IMR-90 (cell line): ENCODE data around the gene LY86. TPM values are rescaled to one million over a fixed set of nuclear protein-coding genes. Genes with fewer than 3 reads are reported as not detected.

Source experiments
- ATAC-seq: fragments of 200-7000 bp; cut with Tn5 transposase; 2 replicates; pipeline ENCODE4 v1.9.1; 2020; ENCODE audit warnings: low read depth, mild to moderate bottlenecking, moderate library complexity
- BruUV-seq: library from RNA; stranded (reverse); fragments of 400-500 nt; replicated peaks from 2 replicates; lab custom pipeline; 2021; lab: Mats Ljungman, UMichigan
- CTCF ChIA-PET: fragments of 300-600 bp; formaldehyde crosslinking; extraction: SDS; loops from one replicate; lab custom pipeline; 2021; ENCODE audit warnings: antibody characterized with exemption; lab: Yijun Ruan, JAX
- POLR2A ChIA-PET: fragments of 300-600 bp; sonication (Branson Sonifier 250); formaldehyde crosslinking; loops from one replicate; lab custom pipeline; 2022; ENCODE audit warnings: antibody characterized with exemption; ENCODE audit not compliant: unreplicated experiment; lab: Charles Lee
- DNase-seq: peaks from one replicate; pipeline ENCODE4 v3.0.0; 2013
- H2AFZ ChIP-seq: replicated peaks from 2 replicates; pipeline ENCODE3; 2013; ENCODE audit warnings: low read length, mild to moderate bottlenecking; ENCODE audit not compliant: poor library complexity
- H2AK5ac ChIP-seq: 2 replicates; pipeline ENCODE4 v1.6.1; 2013; ENCODE audit warnings: low read depth, low read length, inconsistent platforms
- H2AK9ac ChIP-seq: replicated peaks from 2 replicates; pipeline ENCODE3; 2013; ENCODE audit warnings: mild to moderate bottlenecking, low read depth, low read length, moderate library complexity; ENCODE audit not compliant: poor library complexity
- H2BK120ac ChIP-seq: 2 replicates; pipeline ENCODE4 v1.6.1; 2013; ENCODE audit warnings: low read depth, low read length, inconsistent platforms
- H2BK15ac ChIP-seq: 3 replicates; pipeline ENCODE4 v1.6.1; 2013; ENCODE audit warnings: low read depth, low read length, inconsistent platforms
- H2BK20ac ChIP-seq: 2 replicates; pipeline ENCODE4 v1.6.1; 2013; ENCODE audit warnings: low read depth, mild to moderate bottlenecking, inconsistent platforms, low read length, moderate library complexity
- H2BK5ac ChIP-seq: 2 replicates; pipeline ENCODE4 v1.6.1; 2013; ENCODE audit warnings: mild to moderate bottlenecking, low read depth, low read length, inconsistent platforms; ENCODE audit not compliant: poor library complexity, severe bottlenecking
- H3K14ac ChIP-seq: replicated peaks from 2 replicates; pipeline ENCODE4 v1.6.1; 2013; ENCODE audit warnings: low read depth, low read length, inconsistent platforms
- H3K18ac ChIP-seq: 2 replicates; pipeline ENCODE4 v1.6.1; 2013; ENCODE audit warnings: low read depth, low read length, control low read depth
- H3K23ac ChIP-seq: 2 replicates; pipeline ENCODE4 v1.6.1; 2013; ENCODE audit warnings: low read depth, low read length, inconsistent platforms
- H3K27ac ChIP-seq: 2 replicates; pipeline ENCODE4 v1.5.1; 2013; ENCODE audit warnings: mild to moderate bottlenecking, control low read depth, low read length; ENCODE audit not compliant: insufficient read depth
- H3K27me3 ChIP-seq: 2 replicates; pipeline ENCODE4 v1.6.1; 2013; ENCODE audit warnings: low read length; ENCODE audit not compliant: control insufficient read depth, insufficient read depth
- H3K36me3 ChIP-seq: 2 replicates; pipeline ENCODE4 v1.6.1; 2013; ENCODE audit warnings: low read length, mixed read lengths; ENCODE audit not compliant: control insufficient read depth, insufficient read depth
- H3K4ac ChIP-seq: 2 replicates; pipeline ENCODE4 v1.6.1; 2013; ENCODE audit warnings: low read depth, low read length, inconsistent platforms
- H3K4me1 ChIP-seq: 2 replicates; pipeline ENCODE4 v1.6.1; 2013; ENCODE audit warnings: low read length, mixed read lengths; ENCODE audit not compliant: control insufficient read depth, insufficient read depth
- H3K4me2 ChIP-seq: 2 replicates; pipeline ENCODE4 v1.6.1; 2013; ENCODE audit warnings: low read depth, mild to moderate bottlenecking, control low read depth, low read length, moderate library complexity
- H3K4me3 ChIP-seq: 2 replicates; pipeline ENCODE4 v1.5.1; 2013; ENCODE audit warnings: low read depth, mild to moderate bottlenecking, control low read depth, low read length, moderate library complexity; ENCODE audit not compliant: insufficient read depth
- H3K56ac ChIP-seq: 2 replicates; pipeline ENCODE4 v1.6.1; 2013; ENCODE audit warnings: low read length, inconsistent platforms; ENCODE audit not compliant: insufficient read depth; ENCODE audit errors: extremely low read depth
- H3K79me1 ChIP-seq, 2 experiments: 2 replicates each; pipeline ENCODE4 v1.6.1; 2013; ENCODE audit warnings: low read length in 2 of 2, inconsistent platforms in 1 of 2, low read depth in 1 of 2
- H3K9ac ChIP-seq: 2 replicates; pipeline ENCODE4 v1.6.1; 2013; ENCODE audit warnings: low read depth, low read length, control low read depth
- H3K9me1 ChIP-seq: 2 replicates; pipeline ENCODE4 v1.6.1; 2013; ENCODE audit warnings: low read length, inconsistent platforms; ENCODE audit not compliant: insufficient read depth
- H3K9me3 ChIP-seq: 2 replicates; pipeline ENCODE4 v1.6.1; 2013; ENCODE audit warnings: low read length; ENCODE audit not compliant: control insufficient read depth, insufficient read depth
- H4K20me1 ChIP-seq: 2 replicates; pipeline ENCODE4 v1.6.1; 2013; ENCODE audit warnings: low read length, inconsistent platforms; ENCODE audit not compliant: insufficient read depth
- H4K5ac ChIP-seq: 2 replicates; pipeline ENCODE4 v1.6.1; 2013; ENCODE audit warnings: mild to moderate bottlenecking, low read depth, low read length, control low read depth
- H4K8ac ChIP-seq, 2 experiments: 2 replicates each; pipeline ENCODE4 v1.6.1; 2013; ENCODE audit warnings: low read depth in 2 of 2, low read length in 2 of 2, control low read depth in 1 of 2, inconsistent platforms in 1 of 2
- H4K91ac ChIP-seq: 2 replicates; pipeline ENCODE4 v1.6.1; 2013; ENCODE audit warnings: low read depth, low read length, inconsistent platforms; ENCODE audit not compliant: insufficient read depth
- BHLHE40 ChIP-seq: fragments of 150-350 bp; IDR thresholded peaks from 2 replicates; pipeline ENCODE4 v1.6.1; 2016; ENCODE audit warnings: mild to moderate bottlenecking, low read depth, low read length
- CEBPB ChIP-seq: IDR thresholded peaks from 2 replicates; pipeline ENCODE4 v1.6.1; 2012; ENCODE audit warnings: low read depth, low read length, improper control_type of control experiment
- CHD1 ChIP-seq: IDR thresholded peaks from 2 replicates; pipeline ENCODE4 v1.6.1; 2012; ENCODE audit warnings: low read depth, low read length, improper control_type of control experiment
- CTCF ChIP-seq: conservative IDR thresholded peaks from 2 replicates; pipeline ENCODE4 v1.5.1; 2012; ENCODE audit warnings: mild to moderate bottlenecking, low read depth, low read length, improper control_type of control experiment
- ELK1 ChIP-seq: fragments of 150-350 bp; IDR thresholded peaks from 2 replicates; pipeline ENCODE4 v1.6.1; 2016; ENCODE audit warnings: low read depth, mild to moderate bottlenecking, low read length, moderate library complexity, borderline replicate concordance
- FOS ChIP-seq: fragments of 150-350 bp; IDR thresholded peaks from 2 replicates; pipeline ENCODE4 v1.6.1; 2016; ENCODE audit warnings: low read depth, low read length
- MAFK ChIP-seq: IDR thresholded peaks from 2 replicates; pipeline ENCODE4 v1.6.1; 2012; ENCODE audit warnings: low read depth, low read length, improper control_type of control experiment
- MAZ ChIP-seq: IDR thresholded peaks from 2 replicates; pipeline ENCODE4 v1.6.1; 2012; ENCODE audit warnings: low read depth, mild to moderate bottlenecking, low read length, improper control_type of control experiment, moderate library complexity, borderline replicate concordance
- MXI1 ChIP-seq: IDR thresholded peaks from 2 replicates; pipeline ENCODE4 v1.6.1; 2012; ENCODE audit warnings: low read depth, mild to moderate bottlenecking, low read length, moderate library complexity, borderline replicate concordance
- NFE2L2 ChIP-seq: fragments of 150-350 bp; IDR thresholded peaks from 2 replicates; pipeline ENCODE4 v1.6.1; 2016; ENCODE audit warnings: low read depth, mild to moderate bottlenecking, low read length
- POLR2A ChIP-seq: IDR thresholded peaks from 2 replicates; pipeline ENCODE4 v1.6.1; 2012; ENCODE audit warnings: mild to moderate bottlenecking, low read depth, low read length
- RAD21 ChIP-seq: IDR thresholded peaks from 2 replicates; pipeline ENCODE4 v1.6.1; 2012; ENCODE audit warnings: low read length, improper control_type of control experiment
- RCOR1 ChIP-seq: IDR thresholded peaks from 2 replicates; pipeline ENCODE4 v1.6.1; 2012; ENCODE audit warnings: mild to moderate bottlenecking, low read length, improper control_type of control experiment; ENCODE audit not compliant: insufficient replicate concordance
- RFX5 ChIP-seq: IDR thresholded peaks from 2 replicates; pipeline ENCODE4 v1.8.0; 2012; ENCODE audit warnings: low read depth, mild to moderate bottlenecking, low read length, moderate library complexity
- SMC3 ChIP-seq: fragments of 150-350 bp; IDR thresholded peaks from 2 replicates; pipeline ENCODE4 v1.6.1; 2016; ENCODE audit warnings: low read depth, mild to moderate bottlenecking, antibody characterized with exemption, low read length, moderate library complexity
- USF2 ChIP-seq: fragments of 150-350 bp; IDR thresholded peaks from 2 replicates; pipeline ENCODE4 v1.6.1; 2017; ENCODE audit warnings: mild to moderate bottlenecking, antibody characterized with exemption, low read length, low read depth
- WGBS, 2 experiments: methylation state at CpG; one replicate each; pipeline versions ENCODE4 v1.1.5 to v1.1.7; 2013; ENCODE audit warnings: missing lambda C conversion rate in 2 of 2; ENCODE audit not compliant: insufficient read length in 1 of 2; ENCODE audit errors: extremely low coverage in 2 of 2; 5-methylcytosine and 5-hydroxymethylcytosine counted together
- dilution Hi-C: fragments of 300-500 bp; cut with HindIII; formaldehyde crosslinking; loops from one replicate; pipeline ENCODE4 v1.14.3; 2018; ENCODE audit warnings: low sequenced_read_pairs; ENCODE audit not compliant: unreplicated experiment
- in situ Hi-C: fragments of 300-500 bp; cut with MboI; formaldehyde crosslinking; loops from 3 replicates; pipeline ENCODE4 v1.14.3; 2019; ENCODE audit warnings: low sequenced_read_pairs, inconsistent platforms, mixed read lengths
- intact Hi-C: fragments of 100-400 bp; cut with micrococcal nuclease; formaldehyde crosslinking; loops from 2 replicates; pipeline ENCODE4 v1.10.0; 2022
- polyA plus RNA-seq, 3 experiments: library from polyadenylated mRNA; depleted of rRNA; stranded (reverse); fragments of >200 nt; gene quantifications; 2 replicates each; pipeline ENCODE4 v1.2.3, GENCODE V29; 2012; ENCODE audit warnings: low replicate concordance in 1 of 3
- total RNA-seq: library from RNA; depleted of rRNA; stranded (reverse); fragments of >200 nt; gene quantifications from 2 replicates; pipeline ENCODE4 v1.2.3, GENCODE V29; 2012

Gene LY86
- total and polyA plus RNA-seq, 2 of the 4 experiments (the other 2 are of a cell fraction), result not detected

- Histone ChIP-seq H4K5ac (no peak overlapping the region), H3K56ac (no peak overlapping the region), H3K4me3 (no peak overlapping the region), H3K4me1 (no peaks in the 10 kb centered on the region), H2BK120ac (no peak overlapping the region), H2AK5ac (no peak overlapping the region), H2AFZ (no peak overlapping the region), H2BK20ac (no peak overlapping the region), H4K8ac (no peak overlapping the region), H3K9me3 (no peaks in the 10 kb centered on the region), H3K4ac (no peak overlapping the region), H2BK15ac (no peak overlapping the region), H2BK5ac (no peak overlapping the region), H3K4me2 (no peak overlapping the region), H4K20me1 (no peaks in the 10 kb centered on the region), H3K9me1 (no peaks in the 10 kb centered on the region), H4K91ac (no peak overlapping the region), H3K23ac (no peak overlapping the region), H3K27ac (no peak overlapping the region), H3K14ac (no peak overlapping the region), H3K79me1 (no peaks in the 10 kb centered on the region), H3K18ac (no peak overlapping the region), H3K27me3 (no peaks in the 10 kb centered on the region), H3K36me3 (no peaks in the 10 kb centered on the region), H3K9ac (no peak overlapping the region), H2AK9ac (no peak overlapping the region)
- intact Hi-C loops, result no loop called here
- ATAC-seq, result no peak
- dilution Hi-C loops, result no loop called here
- DNase-seq, result no peak
- POLR2A ChIA-PET, result no interaction called here
- CTCF ChIA-PET, result no interaction called here
- in situ Hi-C loops, result no loop called here
- WGBS, 2 experiments, result 88% methylated on average over 3 of the region's 4 CpGs; no CpG with 5 or more reads in 1 of the 2 experiments
- BruUV-seq, result no TSS peak
- TF ChIP-seq CTCF, result no peak
- TF ChIP-seq USF2, result no peak
- no peak for TF ChIP-seq NFE2L2
- no peak for TF ChIP-seq ELK1
- TF ChIP-seq SMC3, result no peak
- TF ChIP-seq CEBPB, result no peak
- no peak for TF ChIP-seq POLR2A
- no peak for TF ChIP-seq RCOR1
- no peak for TF ChIP-seq MAZ
- no peak for TF ChIP-seq MXI1
- no peak for TF ChIP-seq FOS
- TF ChIP-seq RFX5, result no peak
- TF ChIP-seq RAD21, result no peak
- TF ChIP-seq BHLHE40, result no peak
- TF ChIP-seq CHD1, result no peak
- no peak for TF ChIP-seq MAFK
These were observed 51.1 kb downstream of the LY86 start for GRCh38 chr6:6639572-6639971.
